Breast epithelium (tissue), 3 donors: ENCODE data around the gene PTPRN2.

Experiments
- POLR2A ChIP-seq: fragments of 450-650 bp; IDR thresholded peaks from one replicate; pipeline ENCODE4 v1.6.1; 2016; ENCODE audit warnings: antibody characterized with exemption, mild to moderate bottlenecking, moderate library complexity
- POLR2AphosphoS5 ChIP-seq, 3 donors: sonication (generic); formaldehyde crosslinking; IDR thresholded peaks; one replicate each; pipeline ENCODE4 v1.6.1; 2017; ENCODE audit warnings: antibody characterized with exemption in 3 of 3
- TF ChIP-seq, protein P1 (sequence below), 3 donors: fragments of 450-650 bp; IDR thresholded peaks; one replicate each; pipeline ENCODE4 v1.5.1; 2016 to 2017; ENCODE audit warnings: antibody characterized with exemption in 3 of 3, mild to moderate bottlenecking in 3 of 3, moderate library complexity in 3 of 3

DNA sequence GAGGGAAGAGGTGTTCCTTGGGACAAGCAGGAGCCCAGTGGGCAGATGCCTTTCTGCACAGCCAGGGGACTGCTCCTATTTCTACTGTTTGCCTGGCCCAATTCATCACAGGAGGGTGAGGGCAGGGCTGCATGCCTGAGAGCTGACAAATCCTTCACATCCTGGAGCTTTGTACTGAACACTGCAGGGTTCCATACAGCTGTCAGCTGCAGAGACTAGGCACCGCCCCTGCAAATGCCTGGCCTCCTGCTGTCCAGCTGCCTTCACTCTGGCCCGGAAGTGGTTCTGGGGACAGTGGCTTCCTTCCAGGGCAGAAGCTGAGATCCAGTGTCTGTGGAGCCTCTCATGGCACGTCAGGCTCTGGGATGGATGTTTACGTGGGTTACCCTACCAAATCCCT is 780.1 kb downstream of the PTPRN2 start:
- TF ChIP-seq POLR2A (no peak), POLR2AphosphoS5 (IDR thresholded peaks at IDR 0.05) (no peak)
- TF ChIP-seq, protein P1, sequence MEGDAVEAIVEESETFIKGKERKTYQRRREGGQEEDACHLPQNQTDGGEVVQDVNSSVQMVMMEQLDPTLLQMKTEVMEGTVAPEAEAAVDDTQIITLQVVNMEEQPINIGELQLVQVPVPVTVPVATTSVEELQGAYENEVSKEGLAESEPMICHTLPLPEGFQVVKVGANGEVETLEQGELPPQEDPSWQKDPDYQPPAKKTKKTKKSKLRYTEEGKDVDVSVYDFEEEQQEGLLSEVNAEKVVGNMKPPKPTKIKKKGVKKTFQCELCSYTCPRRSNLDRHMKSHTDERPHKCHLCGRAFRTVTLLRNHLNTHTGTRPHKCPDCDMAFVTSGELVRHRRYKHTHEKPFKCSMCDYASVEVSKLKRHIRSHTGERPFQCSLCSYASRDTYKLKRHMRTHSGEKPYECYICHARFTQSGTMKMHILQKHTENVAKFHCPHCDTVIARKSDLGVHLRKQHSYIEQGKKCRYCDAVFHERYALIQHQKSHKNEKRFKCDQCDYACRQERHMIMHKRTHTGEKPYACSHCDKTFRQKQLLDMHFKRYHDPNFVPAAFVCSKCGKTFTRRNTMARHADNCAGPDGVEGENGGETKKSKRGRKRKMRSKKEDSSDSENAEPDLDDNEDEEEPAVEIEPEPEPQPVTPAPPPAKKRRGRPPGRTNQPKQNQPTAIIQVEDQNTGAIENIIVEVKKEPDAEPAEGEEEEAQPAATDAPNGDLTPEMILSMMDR (IDR thresholded peaks at IDR 0.05) = no peak
